A549 (cell line): ENCODE measurements around the gene GPATCH1.

ENCODE experiments used
- EP300 ChIP-seq, 2 experiments: fragments of >200 bp; sonication (Bioruptor Twin); formaldehyde crosslinking; IDR thresholded peaks; 2 replicates in 1 of 2; 3 replicates in 1 of 2; pipeline ENCODE4 v1.6.1; 2016 to 2017
- ESRRA ChIP-seq: fragments of 150-350 bp; IDR thresholded peaks from 2 replicates; pipeline ENCODE4 v1.6.1; 2014; ENCODE audit warnings: mild to moderate bottlenecking, low read length, borderline replicate concordance
- HDAC2 ChIP-seq: fragments of 200-600 bp; sonication (generic); IDR thresholded peaks from 2 replicates; pipeline ENCODE4 v1.6.1; 2016
- KDM5A ChIP-seq: fragments of 200-600 bp; sonication (generic); IDR thresholded peaks from 2 replicates; pipeline ENCODE4 v1.6.1; 2016; ENCODE audit warnings: antibody characterized with exemption, mild to moderate bottlenecking
- MYC ChIP-seq: IDR thresholded peaks from 2 replicates; pipeline ENCODE4 v1.6.1; 2012; ENCODE audit warnings: mild to moderate bottlenecking, inconsistent platforms, low read length, improper control_type of control experiment, borderline replicate concordance
- POLR2A ChIP-seq: IDR thresholded peaks from 2 replicates; pipeline ENCODE4 v1.6.1; 2012; ENCODE audit warnings: mild to moderate bottlenecking, low read length
- RARB ChIP-seq: fragments of 250-450 bp; sonication (Bioruptor Pico); IDR thresholded peaks from 2 replicates; pipeline ENCODE4 v1.8.0; 2021; ENCODE audit warnings: mild to moderate bottlenecking, moderate library complexity
- SMC3 ChIP-seq: fragments of >200 bp; sonication (Bioruptor Twin); formaldehyde crosslinking; IDR thresholded peaks from 3 replicates; pipeline ENCODE4 v1.6.1; 2018; ENCODE audit warnings: inconsistent platforms
- ZSCAN20 ChIP-seq: fragments of 250-450 bp; sonication (Bioruptor Pico); IDR thresholded peaks from 2 replicates; pipeline ENCODE4 v1.8.0; 2022; ENCODE audit warnings: mild to moderate bottlenecking, moderate library complexity
- TF ChIP-seq, protein P1 (sequence below): fragments of >200 bp; sonication (Bioruptor Twin); formaldehyde crosslinking; IDR thresholded peaks from 3 replicates; pipeline ENCODE4 v1.5.1; 2016
- TF ChIP-seq, protein P2 (sequence below): fragments of 200-600 bp; sonication (generic); IDR thresholded peaks from 2 replicates; pipeline ENCODE4 v1.6.1; 2016; ENCODE audit warnings: antibody characterized with exemption, mild to moderate bottlenecking, moderate library complexity
- TF ChIP-seq, protein P3 (sequence below): IDR thresholded peaks from 2 replicates; pipeline ENCODE4 v1.6.1; 2012
- TF ChIP-seq, protein P4 (sequence below): fragments of 450-650 bp; IDR thresholded peaks from 2 replicates; pipeline ENCODE4 v1.6.1; 2014; ENCODE audit warnings: antibody characterized with exemption
- TF ChIP-seq, protein P5 (sequence below): fragments of 250-450 bp; sonication (Bioruptor Pico); IDR thresholded peaks from 2 replicates; pipeline ENCODE4 v1.5.0; 2021; ENCODE audit warnings: mild to moderate bottlenecking, moderate library complexity, borderline replicate concordance

GRCh38 chr19:33086955-33087354, 6.0 kb downstream of the GPATCH1 start:
- TF ChIP-seq HDAC2 = no peak
- TF ChIP-seq, protein P1, sequence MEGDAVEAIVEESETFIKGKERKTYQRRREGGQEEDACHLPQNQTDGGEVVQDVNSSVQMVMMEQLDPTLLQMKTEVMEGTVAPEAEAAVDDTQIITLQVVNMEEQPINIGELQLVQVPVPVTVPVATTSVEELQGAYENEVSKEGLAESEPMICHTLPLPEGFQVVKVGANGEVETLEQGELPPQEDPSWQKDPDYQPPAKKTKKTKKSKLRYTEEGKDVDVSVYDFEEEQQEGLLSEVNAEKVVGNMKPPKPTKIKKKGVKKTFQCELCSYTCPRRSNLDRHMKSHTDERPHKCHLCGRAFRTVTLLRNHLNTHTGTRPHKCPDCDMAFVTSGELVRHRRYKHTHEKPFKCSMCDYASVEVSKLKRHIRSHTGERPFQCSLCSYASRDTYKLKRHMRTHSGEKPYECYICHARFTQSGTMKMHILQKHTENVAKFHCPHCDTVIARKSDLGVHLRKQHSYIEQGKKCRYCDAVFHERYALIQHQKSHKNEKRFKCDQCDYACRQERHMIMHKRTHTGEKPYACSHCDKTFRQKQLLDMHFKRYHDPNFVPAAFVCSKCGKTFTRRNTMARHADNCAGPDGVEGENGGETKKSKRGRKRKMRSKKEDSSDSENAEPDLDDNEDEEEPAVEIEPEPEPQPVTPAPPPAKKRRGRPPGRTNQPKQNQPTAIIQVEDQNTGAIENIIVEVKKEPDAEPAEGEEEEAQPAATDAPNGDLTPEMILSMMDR = no peak
- no peak for TF ChIP-seq EP300 (IDR thresholded peaks at IDR 0.05)
- TF ChIP-seq ESRRA = no peak
- TF ChIP-seq MYC = no peak
- TF ChIP-seq, protein P2, sequence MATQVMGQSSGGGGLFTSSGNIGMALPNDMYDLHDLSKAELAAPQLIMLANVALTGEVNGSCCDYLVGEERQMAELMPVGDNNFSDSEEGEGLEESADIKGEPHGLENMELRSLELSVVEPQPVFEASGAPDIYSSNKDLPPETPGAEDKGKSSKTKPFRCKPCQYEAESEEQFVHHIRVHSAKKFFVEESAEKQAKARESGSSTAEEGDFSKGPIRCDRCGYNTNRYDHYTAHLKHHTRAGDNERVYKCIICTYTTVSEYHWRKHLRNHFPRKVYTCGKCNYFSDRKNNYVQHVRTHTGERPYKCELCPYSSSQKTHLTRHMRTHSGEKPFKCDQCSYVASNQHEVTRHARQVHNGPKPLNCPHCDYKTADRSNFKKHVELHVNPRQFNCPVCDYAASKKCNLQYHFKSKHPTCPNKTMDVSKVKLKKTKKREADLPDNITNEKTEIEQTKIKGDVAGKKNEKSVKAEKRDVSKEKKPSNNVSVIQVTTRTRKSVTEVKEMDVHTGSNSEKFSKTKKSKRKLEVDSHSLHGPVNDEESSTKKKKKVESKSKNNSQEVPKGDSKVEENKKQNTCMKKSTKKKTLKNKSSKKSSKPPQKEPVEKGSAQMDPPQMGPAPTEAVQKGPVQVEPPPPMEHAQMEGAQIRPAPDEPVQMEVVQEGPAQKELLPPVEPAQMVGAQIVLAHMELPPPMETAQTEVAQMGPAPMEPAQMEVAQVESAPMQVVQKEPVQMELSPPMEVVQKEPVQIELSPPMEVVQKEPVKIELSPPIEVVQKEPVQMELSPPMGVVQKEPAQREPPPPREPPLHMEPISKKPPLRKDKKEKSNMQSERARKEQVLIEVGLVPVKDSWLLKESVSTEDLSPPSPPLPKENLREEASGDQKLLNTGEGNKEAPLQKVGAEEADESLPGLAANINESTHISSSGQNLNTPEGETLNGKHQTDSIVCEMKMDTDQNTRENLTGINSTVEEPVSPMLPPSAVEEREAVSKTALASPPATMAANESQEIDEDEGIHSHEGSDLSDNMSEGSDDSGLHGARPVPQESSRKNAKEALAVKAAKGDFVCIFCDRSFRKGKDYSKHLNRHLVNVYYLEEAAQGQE = no peak
- TF ChIP-seq KDM5A = no peak
- no peak for TF ChIP-seq SMC3
- TF ChIP-seq, protein P3, sequence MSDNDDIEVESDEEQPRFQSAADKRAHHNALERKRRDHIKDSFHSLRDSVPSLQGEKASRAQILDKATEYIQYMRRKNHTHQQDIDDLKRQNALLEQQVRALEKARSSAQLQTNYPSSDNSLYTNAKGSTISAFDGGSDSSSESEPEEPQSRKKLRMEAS = no peak
- no peak for TF ChIP-seq POLR2A
- TF ChIP-seq, protein P4, sequence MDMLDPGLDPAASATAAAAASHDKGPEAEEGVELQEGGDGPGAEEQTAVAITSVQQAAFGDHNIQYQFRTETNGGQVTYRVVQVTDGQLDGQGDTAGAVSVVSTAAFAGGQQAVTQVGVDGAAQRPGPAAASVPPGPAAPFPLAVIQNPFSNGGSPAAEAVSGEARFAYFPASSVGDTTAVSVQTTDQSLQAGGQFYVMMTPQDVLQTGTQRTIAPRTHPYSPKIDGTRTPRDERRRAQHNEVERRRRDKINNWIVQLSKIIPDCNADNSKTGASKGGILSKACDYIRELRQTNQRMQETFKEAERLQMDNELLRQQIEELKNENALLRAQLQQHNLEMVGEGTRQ = no peak
- TF ChIP-seq, protein P5, sequence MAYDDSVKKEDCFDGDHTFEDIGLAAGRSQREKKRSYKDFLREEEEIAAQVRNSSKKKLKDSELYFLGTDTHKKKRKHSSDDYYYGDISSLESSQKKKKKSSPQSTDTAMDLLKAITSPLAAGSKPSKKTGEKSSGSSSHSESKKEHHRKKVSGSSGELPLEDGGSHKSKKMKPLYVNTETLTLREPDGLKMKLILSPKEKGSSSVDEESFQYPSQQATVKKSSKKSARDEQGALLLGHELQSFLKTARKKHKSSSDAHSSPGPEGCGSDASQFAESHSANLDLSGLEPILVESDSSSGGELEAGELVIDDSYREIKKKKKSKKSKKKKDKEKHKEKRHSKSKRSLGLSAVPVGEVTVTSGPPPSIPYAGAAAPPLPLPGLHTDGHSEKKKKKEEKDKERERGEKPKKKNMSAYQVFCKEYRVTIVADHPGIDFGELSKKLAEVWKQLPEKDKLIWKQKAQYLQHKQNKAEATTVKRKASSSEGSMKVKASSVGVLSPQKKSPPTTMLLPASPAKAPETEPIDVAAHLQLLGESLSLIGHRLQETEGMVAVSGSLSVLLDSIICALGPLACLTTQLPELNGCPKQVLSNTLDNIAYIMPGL (CRISPR knock-in tag) = no peak
- TF ChIP-seq ZSCAN20 = no peak
- TF ChIP-seq RARB = no peak
